ENCODE measurements around the gene INPP5D.

DNA sequence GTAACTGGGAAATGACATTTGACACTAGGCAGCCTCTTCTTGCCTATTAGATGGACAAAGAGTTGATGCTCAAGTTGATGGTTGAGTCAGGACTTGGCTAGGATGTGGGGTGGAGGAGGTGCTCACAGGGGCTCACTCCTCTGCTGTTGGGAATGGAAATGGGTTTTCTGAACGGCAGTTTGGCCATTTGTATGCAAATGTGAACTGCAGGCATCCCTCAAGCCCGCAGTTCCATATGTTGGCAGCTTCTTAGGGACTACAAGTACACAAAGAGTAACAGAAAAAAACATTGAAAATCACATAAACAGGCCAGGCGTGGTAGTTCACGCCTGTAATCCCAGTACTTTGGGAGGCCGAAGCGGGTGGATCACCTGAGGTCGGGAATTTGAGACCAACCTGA, 80.8 kb downstream of the INPP5D start:
- TF ChIP-seq, protein P1, sequence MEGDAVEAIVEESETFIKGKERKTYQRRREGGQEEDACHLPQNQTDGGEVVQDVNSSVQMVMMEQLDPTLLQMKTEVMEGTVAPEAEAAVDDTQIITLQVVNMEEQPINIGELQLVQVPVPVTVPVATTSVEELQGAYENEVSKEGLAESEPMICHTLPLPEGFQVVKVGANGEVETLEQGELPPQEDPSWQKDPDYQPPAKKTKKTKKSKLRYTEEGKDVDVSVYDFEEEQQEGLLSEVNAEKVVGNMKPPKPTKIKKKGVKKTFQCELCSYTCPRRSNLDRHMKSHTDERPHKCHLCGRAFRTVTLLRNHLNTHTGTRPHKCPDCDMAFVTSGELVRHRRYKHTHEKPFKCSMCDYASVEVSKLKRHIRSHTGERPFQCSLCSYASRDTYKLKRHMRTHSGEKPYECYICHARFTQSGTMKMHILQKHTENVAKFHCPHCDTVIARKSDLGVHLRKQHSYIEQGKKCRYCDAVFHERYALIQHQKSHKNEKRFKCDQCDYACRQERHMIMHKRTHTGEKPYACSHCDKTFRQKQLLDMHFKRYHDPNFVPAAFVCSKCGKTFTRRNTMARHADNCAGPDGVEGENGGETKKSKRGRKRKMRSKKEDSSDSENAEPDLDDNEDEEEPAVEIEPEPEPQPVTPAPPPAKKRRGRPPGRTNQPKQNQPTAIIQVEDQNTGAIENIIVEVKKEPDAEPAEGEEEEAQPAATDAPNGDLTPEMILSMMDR (conservative IDR thresholded peaks at IDR 0.05 in 1 of 2, IDR thresholded peaks at IDR 0.05 in 1 of 2; ENCODE audit: low read depth in 1 of 2, low read length in 2 of 2): no peak
- TF ChIP-seq EZH2 (IDR thresholded peaks at IDR 0.05; ENCODE audit: low read length, missing control alignments): no peak

Measured in fibroblast of lung (primary cell).